Activated CD4-positive, alpha-beta T cell treated with anti-CD3 and anti-CD28 coated beads, Interleukin-2, amount 50 U/mL, for 24 hours (primary cell): ENCODE data around the gene NEDD4L.
"Not testable (repeated sequence)": the region's sequence is repeated elsewhere in the genome, so short reads cannot be mapped to it uniquely, and the experiment has no call there.

ENCODE experiments used
- DNase-seq, 2 donors: peaks; one replicate each; pipeline ENCODE4 v3.0.0-alpha.2; 2020; ENCODE audit warnings: low read depth in 1 of 2, low spot score in 1 of 2

Gene NEDD4L

GRCh38 chr18:58148954-58149471 lies 105.0 kb downstream of the NEDD4L start:
- no peak for DNase-seq

GRCh38 chr18:58150772-58151171 lies 106.7 kb downstream of the NEDD4L start:
- DNase-seq, result no peak

- DNase-seq, result no peak
Measured at GRCh38 chr18:58152216-58152615, 108.2 kb downstream of the NEDD4L start.

- DNase-seq, result no peak
Measured at GRCh38 chr18:58152891-58153290, 108.9 kb downstream of the NEDD4L start.

- no peak for DNase-seq
Measured at GRCh38 chr18:58156516-58156915, 112.5 kb downstream of the NEDD4L start.

- DNase-seq, result no peak
Measured at GRCh38 chr18:58157237-58157636, 113.2 kb downstream of the NEDD4L start.

GRCh38 chr18:58158008-58158407 lies 114.0 kb downstream of the NEDD4L start:
- DNase-seq, result no peak

GRCh38 chr18:58158459-58158858 lies 114.4 kb downstream of the NEDD4L start:
- DNase-seq, result no peak

- DNase-seq, result no peak
Measured at GRCh38 chr18:58161659-58162058, 117.6 kb downstream of the NEDD4L start.

- no peak for DNase-seq
Measured at GRCh38 chr18:58162127-58162526, 118.1 kb downstream of the NEDD4L start.

GRCh38 chr18:58163004-58163590 lies 119.1 kb downstream of the NEDD4L start:
- DNase-seq, result no peak

- DNase-seq, result no peak
Measured at GRCh38 chr18:58166278-58166844, 122.3 kb downstream of the NEDD4L start.

GRCh38 chr18:58167073-58167472 lies 123.0 kb downstream of the NEDD4L start:
- DNase-seq, result no peak

- DNase-seq, result no peak
Measured at GRCh38 chr18:58168221-58168620, 124.2 kb downstream of the NEDD4L start.

- no peak for DNase-seq
Measured at GRCh38 chr18:58168993-58169392, 125.0 kb downstream of the NEDD4L start.

- DNase-seq, result no peak
Measured at GRCh38 chr18:58169472-58169871, 125.4 kb downstream of the NEDD4L start.

- not testable (repeated sequence) for DNase-seq
Measured at GRCh38 chr18:58170036-58170435, 126.0 kb downstream of the NEDD4L start.

- no peak for DNase-seq
Measured at GRCh38 chr18:58172031-58172430, 128.0 kb downstream of the NEDD4L start.

GRCh38 chr18:58174285-58174684 lies 130.3 kb downstream of the NEDD4L start:
- DNase-seq, result no peak

- DNase-seq, result no peak
Measured at GRCh38 chr18:58175122-58175785, 131.2 kb downstream of the NEDD4L start.

- no peak for DNase-seq
Measured at GRCh38 chr18:58175786-58176176, 131.8 kb downstream of the NEDD4L start.

- DNase-seq, result no peak
Measured at GRCh38 chr18:58177004-58177717, 133.1 kb downstream of the NEDD4L start.
